ENCODE measurements around the gene RLN3. TPM values are rescaled to one million over a fixed set of nuclear protein-coding genes. Genes with fewer than 3 reads are reported as not detected.
A peak's percentile ranks its signal among the peaks of the same experiment; 100 is the strongest.

RLN3 gene
- polyA plus RNA-seq, 1 of the 3 experiments (the other 2 are of a cell fraction) = not detected

GRCh38 chr19:14056069-14056666, 28.2 kb downstream of the RLN3 start:
- Histone ChIP-seq H3K79me2 (ENCODE audit: insufficient read depth) (no peaks in the 10 kb centered on the region), H3K9ac (no peak overlapping the region), H4K20me1 (ENCODE audit: insufficient read depth) (no peaks in the 10 kb centered on the region), H3K4me1 (ENCODE audit: control insufficient read depth in 1 of 2, insufficient read depth in 2 of 2, low read depth in 1 of 2, low read length in 1 of 2) (peaks cover 6 to 10% of the 10 kb centered on the region in 2 experiments; a peak in 2 of 4 replicates), H3K9me2 (no peaks in the 10 kb centered on the region), H3K4me2 (no peak overlapping the region), H3F3A (replicated peaks; ENCODE audit: insufficient read depth) (peaks cover 11% of the 10 kb centered on the region), H3K4me3 (ENCODE audit: low read depth in 2 of 2, low read length in 1 of 2) (no peak overlapping the region), H3K36me3 (replicated peaks in 1 of 2; ENCODE audit: control insufficient read depth in 1 of 2, insufficient read depth in 2 of 2, low read length in 1 of 2) (no peaks in the 10 kb centered on the region), H2AFZ (ENCODE audit: low read depth) (no peak overlapping the region), H3K9me3 (no peaks in the 10 kb centered on the region), H3K27ac (ENCODE audit: low read depth in 2 of 2, low read length in 1 of 2) (no peak overlapping the region), H3K27me3 (ENCODE audit: insufficient read depth) (no peaks in the 10 kb centered on the region)
- no peak for DNase-seq
- POLR2A ChIA-PET = interaction anchor here (0.5 to 2.0 kb wide), 3 partner anchors 63 to 109 kb away, joined by 4 to 6 read pairs (median 5); partner anchors contain the start of gene DCAF15
- CTCF ChIA-PET = interaction anchor here (1.3 to 8.1 kb wide), 6 partner anchors 13 to 177 kb away, joined by 8 to 146 read pairs (median 10); partner anchors contain the start of genes IL27RA and MISP3
- no peak for TF ChIP-seq ZBTB33 (IDR thresholded peaks at IDR 0.05; ENCODE audit: borderline replicate concordance, low read depth)
- no peak for TF ChIP-seq GABPA (IDR thresholded peaks at IDR 0.05; ENCODE audit: low read depth)
- TF ChIP-seq RCOR1 (IDR thresholded peaks at IDR 0.05; ENCODE audit: low read length) = no peak
- no peak for TF ChIP-seq TCF12 (IDR thresholded peaks at IDR 0.05)
- TF ChIP-seq, protein P1, sequence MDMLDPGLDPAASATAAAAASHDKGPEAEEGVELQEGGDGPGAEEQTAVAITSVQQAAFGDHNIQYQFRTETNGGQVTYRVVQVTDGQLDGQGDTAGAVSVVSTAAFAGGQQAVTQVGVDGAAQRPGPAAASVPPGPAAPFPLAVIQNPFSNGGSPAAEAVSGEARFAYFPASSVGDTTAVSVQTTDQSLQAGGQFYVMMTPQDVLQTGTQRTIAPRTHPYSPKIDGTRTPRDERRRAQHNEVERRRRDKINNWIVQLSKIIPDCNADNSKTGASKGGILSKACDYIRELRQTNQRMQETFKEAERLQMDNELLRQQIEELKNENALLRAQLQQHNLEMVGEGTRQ (IDR thresholded peaks at IDR 0.05; ENCODE audit: borderline replicate concordance, low read depth, low read length) = no peak
- TF ChIP-seq NFIC (IDR thresholded peaks at IDR 0.05; ENCODE audit: borderline replicate concordance) = no peak
- TF ChIP-seq ELF1 (IDR thresholded peaks at IDR 0.05) = no peak
- WGBS (ENCODE audit: low lambda C conversion rate) = over 99% methylated on average over 7 of the region's 10 CpGs

- POLR2A ChIA-PET = interaction anchor here (0.6 to 2.0 kb wide), 5 partner anchors 9 to 118 kb away, joined by 3 to 6 read pairs (median 4); partner anchors contain the start of genes DCAF15 and PODNL1
- H3K36me3 ChIP-seq (replicated peaks in 1 of 2; ENCODE audit: control insufficient read depth in 1 of 2, insufficient read depth in 2 of 2, low read length in 1 of 2) = no peaks in the 10 kb centered on the region
These were observed 28.9 kb downstream of the RLN3 start for GRCh38 chr19:14056741-14057356.

More at GRCh38 chr19:14056741-14057356, 28.9 kb downstream of the RLN3 start:
- Histone ChIP-seq H3K4me1 (ENCODE audit: control insufficient read depth in 1 of 2, insufficient read depth in 2 of 2, low read depth in 1 of 2, low read length in 1 of 2) (peaks cover 6 to 10% of the 10 kb centered on the region in 2 experiments; a peak in 2 of 4 replicates), H4K20me1 (ENCODE audit: insufficient read depth) (no peaks in the 10 kb centered on the region), H3K4me2 (peak overlapping the region; percentile 55; the same call in 1 of the 2 replicates), H3K9me2 (no peaks in the 10 kb centered on the region), H3K79me2 (ENCODE audit: insufficient read depth) (no peaks in the 10 kb centered on the region), H3K4me3 (ENCODE audit: low read depth in 2 of 2, low read length in 1 of 2) (peak overlapping the region in 1 of 2 experiments; percentile 46; a peak in 3 of 4 replicates), H3K27me3 (ENCODE audit: insufficient read depth) (no peaks in the 10 kb centered on the region), H3K9ac (no peak overlapping the region; the same call in 1 of the 2 replicates), H2AFZ (ENCODE audit: low read depth) (no peak overlapping the region), H3K9me3 (no peaks in the 10 kb centered on the region), H3F3A (replicated peaks; ENCODE audit: insufficient read depth) (peaks cover 11% of the 10 kb centered on the region), H3K27ac (ENCODE audit: low read depth in 2 of 2, low read length in 1 of 2) (no peak overlapping the region)
- peak; percentile 46 for DNase-seq
- CTCF ChIA-PET = interaction anchor here (0.6 to 8.1 kb wide), 11 partner anchors 8 to 177 kb away, joined by 3 to 146 read pairs (median 9); partner anchors contain the start of genes IL27RA, MISP3 and PODNL1
- WGBS (ENCODE audit: low lambda C conversion rate) = 46% methylated on average over 14 of the region's 19 CpGs
- TF ChIP-seq MXI1 (IDR thresholded peaks at IDR 0.05; ENCODE audit: low read depth, low read length) (no peak), REST (IDR thresholded peaks at IDR 0.05; ENCODE audit: low read depth, low read length) (no peak), YY1 (IDR thresholded peaks at IDR 0.05; ENCODE audit: low read depth) (no peak), TCF12 (IDR thresholded peaks at IDR 0.05) (no peak), NFIC (IDR thresholded peaks at IDR 0.05; ENCODE audit: borderline replicate concordance) (no peak)
